K562 (cell line): ENCODE measurements around the gene PIP4K2C. TPM values are rescaled to one million over a fixed set of nuclear protein-coding genes. Genes with fewer than 3 reads are reported as not detected.
A peak's percentile ranks its signal among the peaks of the same experiment; 100 is the strongest.

Experiments used
- DDX20 ChIP-seq: fragments of 450-650 bp; IDR thresholded peaks from 2 replicates; pipeline ENCODE4 v1.6.1; 2016; ENCODE audit warnings: missing genetic modification characterization, low read depth, mild to moderate bottlenecking, missing compliant biosample characterization, moderate library complexity
- EP300 ChIP-seq: IDR thresholded peaks from 2 replicates; pipeline ENCODE4 v1.6.1; 2012; ENCODE audit warnings: low read length, improper control_type of control experiment
- ETV1 ChIP-seq: fragments of 450-650 bp; conservative IDR thresholded peaks from 2 replicates; pipeline ENCODE4 v1.6.1; 2016; ENCODE audit warnings: missing genetic modification characterization, control low read depth, low read depth, missing compliant biosample characterization
- ETV5 ChIP-seq: sonication (generic); formaldehyde crosslinking; IDR thresholded peaks from 2 replicates; pipeline ENCODE4 v1.4.0; 2020; ENCODE audit warnings: low read depth, mild to moderate bottlenecking, missing genetic modification reagents
- FOXJ2 ChIP-seq: fragments of 200-800 bp; sonication (Bioruptor generic); IDR thresholded peaks from 2 replicates; pipeline ENCODE4 v1.6.1; 2016; ENCODE audit warnings: missing genetic modification characterization, missing compliant biosample characterization
- HCFC1 ChIP-seq: IDR thresholded peaks from 2 replicates; pipeline ENCODE4 v1.6.1; 2012; ENCODE audit warnings: low read depth, low read length, improper control_type of control experiment
- HDAC3 ChIP-seq: fragments of 450-650 bp; IDR thresholded peaks from 2 replicates; pipeline ENCODE4 v1.6.1; 2018; ENCODE audit warnings: borderline replicate concordance, mild to moderate bottlenecking, moderate library complexity; ENCODE audit not compliant: partially characterized antibody
- HMG20A ChIP-seq: fragments of 450-650 bp; formaldehyde crosslinking; conservative IDR thresholded peaks from 2 replicates; pipeline ENCODE4 v1.4.0; 2020; ENCODE audit warnings: mild to moderate bottlenecking, mixed read lengths
- IFI16 ChIP-seq: fragments of 250-450 bp; sonication (Bioruptor Pico); IDR thresholded peaks from 2 replicates; pipeline ENCODE4 v2.1.2; 2022; ENCODE audit warnings: mild to moderate bottlenecking, inconsistent platforms
- L3MBTL2 ChIP-seq: fragments of 450-650 bp; IDR thresholded peaks from 2 replicates; pipeline ENCODE4 v1.6.1; 2016; ENCODE audit warnings: mild to moderate bottlenecking, moderate library complexity
- MAX ChIP-seq: sonication (generic); formaldehyde crosslinking; IDR thresholded peaks from 2 replicates; pipeline ENCODE4 v1.9.0; 2022; ENCODE audit warnings: mild to moderate bottlenecking, missing genetic modification reagents
- MNT ChIP-seq, 2 experiments: fragments of 450-650 bp; conservative IDR thresholded peaks; 2 replicates each; pipeline ENCODE4 v1.6.1; 2017; ENCODE audit warnings: mild to moderate bottlenecking in 2 of 2, moderate library complexity in 2 of 2
- NFRKB ChIP-seq: fragments of 450-650 bp; IDR thresholded peaks from 2 replicates; pipeline ENCODE4 v1.6.1; 2016; ENCODE audit warnings: low read depth
- NONO ChIP-seq, 2 experiments: fragments of 200-400 bp in 1 of 2; fragments of 450-650 bp in 1 of 2; formaldehyde crosslinking in 1 of 2; IDR thresholded peaks; 2 replicates each; pipeline ENCODE4 v1.6.1; 2017; ENCODE audit warnings: low read depth in 2 of 2, mild to moderate bottlenecking in 2 of 2, moderate library complexity in 2 of 2, low read length in 1 of 2
- RB1 ChIP-seq: fragments of 450-650 bp; IDR thresholded peaks from 2 replicates; pipeline ENCODE4 v1.6.1; 2017; ENCODE audit warnings: low read depth, mild to moderate bottlenecking
- SPI1 ChIP-seq: IDR thresholded peaks from 2 replicates; pipeline ENCODE4 v1.6.1; 2011; ENCODE audit warnings: low read depth, low read length, control low read depth, borderline replicate concordance
- WHSC1 ChIP-seq: IDR thresholded peaks from one replicate; pipeline ENCODE4 v1.6.1; 2012; ENCODE audit warnings: low read length, control low read depth, inconsistent platforms
- ZNF124 ChIP-seq: sonication (generic); formaldehyde crosslinking; IDR thresholded peaks from 2 replicates; pipeline ENCODE4 v1.8.1; 2022; ENCODE audit warnings: missing genetic modification reagents
- ZNF146 ChIP-seq: IDR thresholded peaks from one replicate; pipeline ENCODE4 v1.6.1; 2018; ENCODE audit warnings: missing compliant biosample characterization; ENCODE audit not compliant: unreplicated experiment
- ZNF174 ChIP-seq: fragments of 250-450 bp; sonication (Bioruptor Pico); IDR thresholded peaks from 2 replicates; pipeline ENCODE4 v1.4.0; 2020; ENCODE audit warnings: mild to moderate bottlenecking
- ZNF740 ChIP-seq, 3 experiments: fragments of 200-800 bp in 1 of 3; sonication (Bioruptor generic) in 1 of 3; sonication (generic) in 1 of 3; formaldehyde crosslinking in 1 of 3; IDR thresholded peaks; 2 replicates each; pipeline versions ENCODE4 v1.6.1 to v1.8.0; 2016 to 2022; ENCODE audit warnings: mild to moderate bottlenecking in 2 of 3, missing compliant biosample characterization in 2 of 3, missing genetic modification characterization in 2 of 3, missing genetic modification reagents in 1 of 3
- polyA plus RNA-seq, 8 experiments: library from polyadenylated mRNA; depleted of rRNA in 4 of 8; stranded (reverse) in 5 of 8; unstranded in 3 of 8; fragments of >200 nt; fragmentation: Nextera tagmentation in 2 of 8; fragmentation: Illumina TruSeq in 1 of 8; extraction: Ambion mirVana in 2 of 8; extraction: Trizol in 1 of 8; gene quantifications; 2 replicates each; pipeline versions ENCODE4 v1.2.1 to v1.2.3, GENCODE V29; 2011 to 2014; ENCODE audit warnings: inconsistent platforms in 1 of 8, missing spikeins in 1 of 8
- total RNA-seq, 7 experiments: library from RNA; depleted of rRNA in 6 of 7; stranded (reverse); fragments of >200 nt in 6 of 7; fragmentation: Illumina TruSeq in 2 of 7; extraction: Trizol in 2 of 7; gene quantifications; 2 replicates each; pipeline versions ENCODE4 v1.2.1 to v1.2.3, GENCODE V29; 2011 to 2021; ENCODE audit warnings: low replicate concordance in 1 of 7
- TF ChIP-seq, protein P1 (sequence below): fragments of 450-650 bp; IDR thresholded peaks from 2 replicates; pipeline ENCODE4 v1.6.1; 2016; ENCODE audit warnings: low read depth, mild to moderate bottlenecking, moderate library complexity
- TF ChIP-seq, protein P2 (sequence below): fragments of 250-450 bp; sonication (Bioruptor Pico); IDR thresholded peaks from 2 replicates; pipeline ENCODE4 v1.5.0; 2020; ENCODE audit warnings: mild to moderate bottlenecking

The PIP4K2C gene
- total and polyA plus RNA-seq, 9 of the 15 experiments (the other 6 are each of a cell fraction or from before 2014, with no cell fraction given), result 9.0 to 41.4 (median 18.3) TPM

DNA sequence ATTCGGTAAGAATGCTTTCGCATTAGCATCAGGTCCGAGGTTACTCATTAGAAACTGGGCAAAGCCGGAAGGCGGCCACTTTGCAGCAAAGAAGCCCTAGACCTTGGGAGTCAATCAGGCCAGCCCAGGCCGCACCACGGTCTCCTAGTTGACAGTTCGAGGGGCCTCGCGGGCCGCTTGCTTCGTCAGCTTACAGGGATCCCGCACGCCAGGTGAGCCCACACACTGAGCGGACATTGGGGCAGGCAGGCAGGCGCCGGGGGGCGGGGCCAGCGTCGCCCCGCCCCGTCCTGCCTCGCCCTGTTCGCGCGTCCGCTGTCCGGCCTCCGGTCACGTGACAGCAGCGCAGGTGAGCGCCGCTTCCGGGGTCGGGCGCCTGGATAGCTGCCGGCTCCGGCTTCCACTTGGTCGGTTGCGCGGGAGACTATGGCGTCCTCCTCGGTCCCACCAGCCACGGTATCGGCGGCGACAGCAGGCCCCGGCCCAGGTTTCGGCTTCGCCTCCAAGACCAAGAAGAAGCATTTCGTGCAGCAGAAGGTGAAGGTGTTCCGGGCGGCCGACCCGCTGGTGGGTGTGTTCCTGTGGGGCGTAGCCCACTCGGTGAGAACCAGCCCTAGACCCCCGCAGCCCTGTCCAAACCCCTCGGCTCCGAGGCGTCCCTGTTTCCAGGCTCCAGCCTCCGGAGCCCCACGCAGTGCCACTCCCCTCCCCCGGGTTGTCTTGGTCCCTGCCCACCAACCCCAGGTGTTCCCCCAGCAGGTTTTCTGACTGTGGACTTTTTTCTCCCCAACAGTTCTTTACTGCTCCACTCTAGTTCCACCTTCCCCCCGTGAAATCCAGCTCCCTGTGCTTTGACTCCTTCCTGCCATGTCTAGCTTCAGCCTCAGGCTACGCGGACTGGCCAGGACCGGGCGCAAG, at the start of gene PIP4K2C (continued):
- TF ChIP-seq, protein P1, sequence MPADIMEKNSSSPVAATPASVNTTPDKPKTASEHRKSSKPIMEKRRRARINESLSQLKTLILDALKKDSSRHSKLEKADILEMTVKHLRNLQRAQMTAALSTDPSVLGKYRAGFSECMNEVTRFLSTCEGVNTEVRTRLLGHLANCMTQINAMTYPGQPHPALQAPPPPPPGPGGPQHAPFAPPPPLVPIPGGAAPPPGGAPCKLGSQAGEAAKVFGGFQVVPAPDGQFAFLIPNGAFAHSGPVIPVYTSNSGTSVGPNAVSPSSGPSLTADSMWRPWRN, result no peak
- TF ChIP-seq DDX20, result no peak
- TF ChIP-seq MNT (conservative IDR thresholded peaks at IDR 0.05), result peak; percentile 76 to 93
- TF ChIP-seq ZNF146 (CRISPR knock-in tag), result no peak
- peak; percentile 73 for TF ChIP-seq ETV1 (tag)
- TF ChIP-seq EP300, result no peak
- TF ChIP-seq L3MBTL2, result peak; percentile 87
- TF ChIP-seq WHSC1, result no peak
- TF ChIP-seq FOXJ2 (tag), result no peak
- 0 out of 4 replicates have a peak, but pooled peaks of 1 of the 2 experiments have one; percentile 31 for TF ChIP-seq NONO (IDR thresholded peaks at IDR 0.05; ENCODE audit: low read depth in 2 of 2, low read length in 1 of 2)
- peak; percentile 84; the same call in 1 of the 2 replicates for TF ChIP-seq RB1
- TF ChIP-seq SPI1, result no peak
- TF ChIP-seq NFRKB, result peak; percentile 30; the same call in 1 of the 2 replicates
- TF ChIP-seq ZNF174 (CRISPR knock-in tag), result no peak
- peak; percentile 84; the same call in 1 of the 2 replicates for TF ChIP-seq ETV5 (CRISPR knock-in tag)
- TF ChIP-seq HCFC1, result peak; percentile 34; the same call in 1 of the 2 replicates
- TF ChIP-seq HDAC3, result no peak
- peak; percentile 35; the same call in 1 of the 2 replicates for TF ChIP-seq MAX (CRISPR knock-in tag)
- TF ChIP-seq HMG20A (CRISPR knock-in tag), result no peak
- TF ChIP-seq IFI16 (CRISPR knock-in tag), result no peak
- TF ChIP-seq ZNF124 (CRISPR knock-in tag), result no peak
- TF ChIP-seq ZNF740 (CRISPR knock-in tag; IDR thresholded peaks at IDR 0.05), result no peak
- TF ChIP-seq ZNF740 (tag; IDR thresholded peaks at IDR 0.05), result no peak
- TF ChIP-seq, protein P2, sequence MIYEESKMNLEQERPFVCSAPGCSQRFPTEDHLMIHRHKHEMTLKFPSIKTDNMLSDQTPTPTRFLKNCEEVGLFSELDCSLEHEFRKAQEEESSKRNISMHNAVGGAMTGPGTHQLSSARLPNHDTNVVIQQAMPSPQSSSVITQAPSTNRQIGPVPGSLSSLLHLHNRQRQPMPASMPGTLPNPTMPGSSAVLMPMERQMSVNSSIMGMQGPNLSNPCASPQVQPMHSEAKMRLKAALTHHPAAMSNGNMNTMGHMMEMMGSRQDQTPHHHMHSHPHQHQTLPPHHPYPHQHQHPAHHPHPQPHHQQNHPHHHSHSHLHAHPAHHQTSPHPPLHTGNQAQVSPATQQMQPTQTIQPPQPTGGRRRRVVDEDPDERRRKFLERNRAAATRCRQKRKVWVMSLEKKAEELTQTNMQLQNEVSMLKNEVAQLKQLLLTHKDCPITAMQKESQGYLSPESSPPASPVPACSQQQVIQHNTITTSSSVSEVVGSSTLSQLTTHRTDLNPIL (CRISPR knock-in tag), result no peak
